ENCODE results near the gene TUBB4B. TPM values are rescaled to one million over a fixed set of nuclear protein-coding genes. Genes with fewer than 3 reads are reported as not detected.

Gene TUBB4B
- total and polyA plus RNA-seq, 2 of the 4 experiments (the other 2 are of a cell fraction) = 237 to 529 TPM

GRCh38 chr9:137191691-137192447 is 49.2 kb upstream of the TUBB4B start:
- Histone ChIP-seq H3K9me1 (ENCODE audit: insufficient read depth, low read length) (no peaks in the 10 kb centered on the region), H2BK120ac (ENCODE audit: low read depth, low read length) (no peak overlapping the region), H3K23ac (ENCODE audit: low read depth, low read length) (no peak overlapping the region), H2AK9ac (replicated peaks; ENCODE audit: low read depth, low read length, poor library complexity) (no peak overlapping the region), H4K20me1 (ENCODE audit: insufficient read depth, low read length) (peaks cover 31% of the 10 kb centered on the region), H3K27me3 (ENCODE audit: control insufficient read depth, insufficient read depth, low read length) (no peaks in the 10 kb centered on the region), H3K27ac (ENCODE audit: insufficient read depth, low read length) (no peak overlapping the region), H4K5ac (ENCODE audit: low read depth, low read length) (no peak overlapping the region), H2AFZ (replicated peaks; ENCODE audit: low read length, poor library complexity) (no peak overlapping the region), H3K18ac (ENCODE audit: low read depth, low read length) (no peak overlapping the region), H3K14ac (replicated peaks; ENCODE audit: low read depth, low read length) (no peak overlapping the region), H4K8ac (ENCODE audit: low read depth in 2 of 2, low read length in 2 of 2) (no peak overlapping the region), H3K79me1 (ENCODE audit: low read depth in 1 of 2, low read length in 2 of 2) (peaks cover 5 to 74% of the 10 kb centered on the region in 2 experiments), H4K91ac (ENCODE audit: insufficient read depth, low read depth, low read length) (no peak overlapping the region), H3K9ac (ENCODE audit: low read depth, low read length) (no peak overlapping the region), H2BK20ac (ENCODE audit: low read depth, low read length) (no peak overlapping the region), H3K4me2 (ENCODE audit: low read depth, low read length) (no peak overlapping the region), H3K9me3 (ENCODE audit: control insufficient read depth, insufficient read depth, low read length) (no peaks in the 10 kb centered on the region), H3K4ac (ENCODE audit: low read depth, low read length) (no peak overlapping the region), H2BK15ac (ENCODE audit: low read depth, low read length) (no peak overlapping the region), H2AK5ac (ENCODE audit: low read depth, low read length) (no peak overlapping the region), H3K4me1 (ENCODE audit: control insufficient read depth, insufficient read depth, low read length) (peaks cover 16% of the 10 kb centered on the region), H2BK5ac (ENCODE audit: low read depth, low read length, poor library complexity, severe bottlenecking) (no peak overlapping the region), H3K36me3 (ENCODE audit: control insufficient read depth, insufficient read depth, low read length) (peaks cover 28% of the 10 kb centered on the region), H3K4me3 (ENCODE audit: insufficient read depth, low read depth, low read length) (no peak overlapping the region), H3K56ac (ENCODE audit: extremely low read depth, insufficient read depth, low read length) (no peak overlapping the region)
- no TSS peak for BruUV-seq (replicated peaks)
- ChIA-PET CTCF (no interaction called here), POLR2A (ENCODE audit: unreplicated experiment) (no interaction called here)
- 87% methylated on average over 9 of the region's 22 CpGs; no CpG with 5 or more reads in 1 of the 2 experiments for WGBS, 2 experiments (ENCODE audit: extremely low coverage in 2 of 2, insufficient read length in 1 of 2)
- intact Hi-C loops (cut with micrococcal nuclease) (no loop called here), in situ Hi-C loops (cut with MboI; ENCODE audit: low sequenced_read_pairs) (no loop called here), dilution Hi-C loops (cut with HindIII; ENCODE audit: low sequenced_read_pairs, unreplicated experiment) (no loop called here)
- no peak for TF ChIP-seq RFX5 (IDR thresholded peaks at IDR 0.05; ENCODE audit: low read depth, low read length)
- DNase-seq = no peak
- no peak for ATAC-seq (ENCODE audit: low read depth)

Measured in IMR-90 (cell line).